Left lobe of liver (tissue), 2 donors: ENCODE data around the gene C9orf152. TPM values are rescaled to one million over a fixed set of nuclear protein-coding genes. Genes with fewer than 3 reads are reported as not detected.

Source experiments
- ATAC-seq: fragments of 200-7000 bp; cut with Tn5 transposase; one replicate; pipeline ENCODE4 v1.9.1; 2020; ENCODE audit warnings: mild to moderate bottlenecking, moderate library complexity
- DNase-seq: peaks from one replicate; pipeline ENCODE4 v3.0.0-alpha.2; 2020; ENCODE audit warnings: low spot score
- total RNA-seq: library from RNA; stranded (reverse); gene quantifications from one replicate; pipeline ENCODE4 v1.2.1, GENCODE V29; 2021
- donor health status: DM: no; HTN: no; CAD: no; lungs with moderate emphysema.
- donor health status: DM: no; HTN: yes; CAD: no.

Gene C9orf152
- total RNA-seq, 1 donor from 2014 or later: 3.0 TPM

DNA sequence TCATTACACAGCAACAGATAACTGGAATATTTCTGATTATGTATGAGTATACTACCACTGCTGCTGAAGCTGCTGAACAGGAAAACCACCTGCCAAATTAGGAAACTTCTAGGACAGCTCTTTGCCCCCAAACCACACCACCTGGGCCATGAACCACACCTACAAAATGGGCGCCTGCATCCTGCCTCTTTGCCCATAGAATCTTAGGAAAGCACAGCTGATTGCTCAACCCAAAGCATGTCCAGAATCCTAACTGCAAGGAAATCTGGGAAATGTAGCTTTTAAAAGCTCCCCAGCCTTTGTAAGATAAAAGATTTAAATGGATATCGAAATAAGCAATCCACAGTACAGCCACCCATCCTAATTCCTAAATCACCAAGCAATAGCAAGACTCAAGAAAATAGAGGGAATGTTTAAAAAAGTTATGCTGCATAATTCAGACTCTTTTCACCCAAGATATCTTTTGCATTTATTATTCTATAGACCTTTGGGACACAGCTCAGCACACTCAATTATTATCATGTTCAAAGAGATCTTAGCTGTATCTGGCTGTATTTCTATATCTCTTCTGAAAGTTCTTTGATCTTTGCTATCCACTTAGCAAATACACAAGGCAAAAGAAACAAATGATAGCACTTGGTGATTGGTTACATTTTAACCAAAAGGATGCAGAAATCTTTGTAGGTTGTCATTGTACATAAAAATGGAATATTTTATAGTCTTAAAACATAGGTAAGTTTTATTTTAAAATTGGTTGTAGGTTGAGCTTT is 6.8 kb upstream of the C9orf152 start:
- ATAC-seq: peak; percentile 52

DNA sequence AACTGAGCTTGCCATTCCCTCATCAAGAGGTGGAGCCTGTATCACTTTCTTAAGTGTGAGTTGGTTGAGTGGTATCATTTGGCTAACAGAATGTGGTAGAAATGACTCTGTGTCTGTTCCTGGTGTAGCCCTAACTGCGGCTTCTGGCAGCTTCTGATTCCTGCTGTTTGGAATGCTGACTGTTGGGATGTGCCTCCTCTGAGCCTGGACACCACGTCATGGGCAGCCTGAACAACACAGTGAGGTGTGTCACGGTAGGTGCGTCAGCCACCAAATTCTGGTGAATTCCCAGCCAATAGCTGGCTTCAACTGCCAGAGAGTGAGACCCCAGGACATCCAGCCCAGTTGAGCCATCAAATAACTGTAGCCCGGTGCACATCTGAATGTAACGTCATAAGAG is 6.1 kb upstream of the C9orf152 start:
- DNase-seq (no peak), ATAC-seq (peak; percentile 44)

More for the DNA sequence above, 6.8 kb upstream of the C9orf152 start:
- no peak for DNase-seq

DNA sequence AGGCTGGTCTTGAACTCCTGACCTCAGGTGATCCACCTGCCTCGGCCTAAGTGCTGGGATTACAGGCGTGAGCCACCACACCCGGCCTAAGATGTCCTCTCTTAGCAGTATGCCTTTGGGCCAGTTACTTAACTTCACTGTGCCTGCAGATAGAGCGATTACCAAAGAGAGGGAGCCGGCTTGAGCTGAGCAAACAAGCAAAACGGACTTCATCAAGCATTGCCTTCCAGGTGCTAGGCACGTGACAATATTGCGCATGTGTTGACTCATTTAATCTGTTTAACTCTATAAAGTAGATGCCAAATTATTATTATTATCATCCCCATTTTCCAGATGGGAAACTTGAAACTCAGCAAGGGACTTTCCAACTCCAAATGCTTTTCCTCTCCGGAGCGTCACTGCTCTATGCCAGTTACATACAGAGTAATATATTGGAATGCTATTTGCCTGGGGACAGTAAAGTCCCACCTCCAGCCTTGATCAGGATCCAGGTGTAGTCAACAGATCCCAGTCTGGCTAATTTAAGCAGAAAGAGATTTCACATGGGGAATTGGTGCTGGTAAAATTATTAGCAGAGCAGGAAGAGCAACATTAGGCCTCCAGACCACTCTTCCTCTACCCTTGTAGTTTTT is 5.6 kb upstream of the C9orf152 start:
- ATAC-seq: peak; percentile 70

DNA sequence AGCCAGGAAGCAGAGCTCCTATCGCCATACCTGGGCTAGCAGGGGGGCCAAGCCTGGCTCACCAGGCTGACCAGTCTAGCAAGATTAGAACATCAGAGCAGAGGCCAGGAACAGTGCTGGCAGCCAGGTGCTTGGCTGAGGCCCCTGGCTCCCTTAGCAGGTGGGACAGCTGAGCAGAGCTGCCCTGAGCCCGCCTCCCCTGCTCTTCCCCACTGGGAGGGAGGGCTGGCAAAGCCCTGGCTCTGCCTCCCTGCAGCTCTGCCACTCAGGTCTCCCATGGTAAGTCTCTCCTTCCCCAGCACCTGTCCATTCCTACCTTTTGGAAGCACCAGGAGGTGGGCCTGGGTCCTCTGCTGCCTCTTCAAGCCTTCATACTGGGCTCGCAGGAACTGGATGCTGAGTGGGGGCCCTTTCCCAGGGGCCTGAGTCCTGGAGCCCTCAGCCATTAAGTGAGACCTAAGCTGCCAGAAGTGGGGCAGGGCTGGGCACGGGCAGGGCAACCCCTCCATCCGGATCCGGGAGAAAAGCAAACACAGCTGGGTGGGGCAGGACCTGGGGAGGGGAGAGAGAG is 803 bp downstream of the C9orf152 start:
- peak; percentile 87 for ATAC-seq
- peak; percentile 87 for DNase-seq

More for the DNA sequence above, 5.6 kb upstream of the C9orf152 start:
- peak; percentile 83 for DNase-seq

DNA sequence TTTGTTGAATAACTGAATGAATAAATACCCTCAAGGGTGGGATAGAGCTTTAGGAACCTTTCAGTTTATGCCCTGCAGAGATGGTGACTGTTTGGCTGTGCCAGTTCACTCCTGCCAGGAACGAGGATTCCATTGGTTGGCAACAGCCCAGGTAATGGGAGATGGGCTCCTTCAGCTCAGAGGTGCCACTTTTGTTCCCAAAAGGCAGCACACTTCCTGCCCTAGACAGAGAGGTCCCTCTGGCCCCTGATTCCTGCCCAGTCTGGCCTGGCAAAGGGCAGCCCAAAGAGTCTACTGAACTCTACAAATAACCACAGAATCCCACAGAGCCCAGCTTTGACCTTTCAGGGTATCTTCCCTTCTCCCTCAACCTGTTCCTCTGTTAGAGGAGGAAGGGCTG is 1.6 kb downstream of the C9orf152 start:
- no peak for DNase-seq
- peak; percentile 10 for ATAC-seq

DNA sequence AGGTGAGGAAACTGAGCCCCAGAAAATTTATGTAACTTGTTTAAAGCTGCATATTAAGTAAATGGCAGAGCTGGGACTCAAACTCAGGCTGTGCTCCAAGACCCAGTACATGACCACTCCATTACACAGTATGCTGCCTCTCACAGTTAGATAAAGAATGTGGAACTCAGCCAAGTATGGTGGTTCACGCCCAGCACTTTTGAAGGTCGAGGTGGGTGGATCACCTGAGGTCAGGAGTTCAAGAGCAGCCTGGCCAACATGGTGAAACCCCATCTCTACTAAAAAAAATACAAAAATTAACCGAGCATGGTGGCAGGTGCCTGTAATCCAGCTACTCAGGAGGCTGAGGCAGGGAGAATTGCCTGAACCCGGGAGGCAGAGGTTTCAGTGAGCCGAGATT is 2.3 kb downstream of the C9orf152 start:
- DNase-seq (peak; percentile 71), ATAC-seq (peak; percentile 30)

DNA sequence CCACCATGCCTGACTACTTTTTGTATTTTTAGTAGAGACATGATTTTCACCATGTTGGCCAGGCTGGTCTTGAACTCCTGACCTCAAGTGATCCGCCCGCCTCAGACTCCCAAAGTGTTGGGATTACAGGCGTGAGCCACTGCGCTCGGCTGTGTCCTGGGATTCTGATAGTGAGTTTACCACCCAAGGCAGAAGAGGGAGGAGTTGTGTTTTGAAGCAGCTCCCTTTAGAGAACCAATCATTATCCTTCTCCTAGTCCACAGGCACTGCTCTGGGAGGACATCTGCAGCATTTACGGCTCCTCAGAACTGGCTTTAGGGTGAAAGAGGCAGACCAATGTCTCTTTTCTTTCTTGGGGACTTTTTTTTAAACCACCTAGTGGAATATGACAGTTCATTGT is 5.7 kb downstream of the C9orf152 start:
- DNase-seq (no peak), ATAC-seq (no peak)

DNA sequence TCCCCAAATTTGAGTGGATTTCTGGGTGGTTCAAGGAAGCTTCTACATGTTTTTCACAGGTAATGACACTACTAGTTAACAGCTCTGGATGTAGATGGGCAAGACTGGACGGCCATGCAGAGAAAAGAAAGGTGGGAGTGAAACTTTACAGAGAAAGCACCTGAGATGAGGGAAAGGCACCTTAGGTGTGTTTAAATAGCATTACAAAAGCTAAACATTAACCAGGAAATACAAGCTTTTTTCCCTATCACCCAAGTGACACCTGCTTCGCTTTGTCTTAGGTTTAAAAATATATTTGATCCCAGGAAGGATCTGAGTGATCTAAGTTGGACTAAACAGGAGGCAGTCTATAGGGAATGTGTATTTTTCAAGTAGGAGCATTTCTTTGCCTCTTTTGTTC is 8.3 kb downstream of the C9orf152 start:
- no peak for DNase-seq
- ATAC-seq: no peak

DNA sequence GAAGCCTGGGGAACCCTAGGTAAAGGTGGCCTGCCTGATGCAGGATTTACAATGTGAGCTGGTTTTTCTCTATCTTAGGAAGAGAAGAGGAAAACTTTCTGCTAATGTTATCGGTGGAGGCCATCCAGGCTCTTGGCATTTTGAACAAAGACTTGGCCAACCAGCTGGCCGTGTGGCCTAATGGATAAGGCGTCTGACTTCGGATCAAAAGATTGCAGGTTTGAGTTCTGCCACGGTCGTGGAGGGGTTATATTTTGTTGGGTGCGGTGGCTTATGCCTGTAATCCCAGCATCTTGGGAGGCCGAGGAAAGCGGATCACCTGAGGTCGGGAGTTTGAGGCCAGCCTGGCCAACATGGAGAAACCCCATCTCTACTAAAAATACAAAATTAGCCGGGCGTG is 9.6 kb downstream of the C9orf152 start:
- DNase-seq: no peak
- no peak for ATAC-seq

DNA sequence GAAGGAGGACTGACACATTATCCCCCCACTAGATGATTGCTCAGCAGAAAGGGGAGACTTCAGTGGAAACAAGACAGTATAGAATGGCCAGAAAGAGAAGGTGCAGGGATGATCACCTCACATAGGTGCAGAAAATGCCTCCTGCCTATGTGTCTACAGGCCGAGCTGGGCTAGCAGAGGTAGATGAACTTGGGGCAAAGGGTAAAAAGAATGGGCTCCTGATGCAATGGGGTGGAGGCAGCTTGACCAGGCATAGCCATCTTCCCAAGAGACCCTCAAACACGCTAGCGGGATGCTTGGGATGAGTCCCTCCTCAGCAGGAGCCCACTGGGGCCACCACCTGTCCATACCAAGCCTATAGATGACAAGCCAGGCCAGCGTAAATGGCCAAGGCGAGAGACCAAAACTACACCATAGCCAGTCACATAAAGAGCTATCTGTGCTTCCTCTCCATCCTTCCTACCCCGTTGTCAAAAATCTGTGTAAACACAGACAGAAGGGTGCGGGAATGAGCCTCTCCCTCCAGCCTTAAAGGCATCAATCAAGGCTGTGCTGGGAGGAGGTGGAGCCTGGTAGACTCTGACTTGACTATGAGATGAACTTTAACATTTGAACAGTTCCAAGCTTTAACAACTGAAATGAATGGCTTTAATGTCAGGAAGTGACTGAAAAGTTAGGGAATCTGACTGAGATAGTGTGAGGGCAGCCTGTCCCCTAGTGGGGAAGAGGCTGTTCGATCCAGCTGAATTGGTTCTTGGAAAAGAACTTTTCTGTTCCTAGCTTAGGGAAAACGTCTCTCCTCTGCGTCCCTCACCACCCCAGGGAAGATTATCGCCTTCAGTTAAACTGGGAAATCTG is 10.4 kb downstream of the C9orf152 start:
- peak; percentile 78 for ATAC-seq
- no peak for DNase-seq

DNA sequence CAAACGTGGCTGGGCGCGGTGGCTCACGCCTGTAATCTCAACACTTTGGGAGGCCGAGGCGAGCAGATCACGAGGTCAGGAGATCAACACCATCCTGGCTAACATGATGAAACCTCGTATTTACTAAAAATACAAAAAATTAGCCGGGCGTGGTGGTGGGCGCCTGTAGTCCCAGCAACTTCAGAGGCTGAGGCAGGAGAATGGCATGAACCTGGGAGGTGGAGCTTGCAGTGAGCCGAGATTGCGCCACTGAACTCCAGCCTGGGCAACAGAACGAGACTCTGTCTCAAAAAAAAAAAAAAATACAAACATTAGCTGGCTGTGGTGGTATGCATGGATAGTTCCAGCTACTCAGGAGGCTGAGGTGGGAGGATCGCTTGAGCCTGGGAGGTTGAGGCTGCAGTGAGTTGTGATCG is 11.9 kb downstream of the C9orf152 start:
- peak; percentile 67 for DNase-seq
- ATAC-seq: peak; percentile 40

DNA sequence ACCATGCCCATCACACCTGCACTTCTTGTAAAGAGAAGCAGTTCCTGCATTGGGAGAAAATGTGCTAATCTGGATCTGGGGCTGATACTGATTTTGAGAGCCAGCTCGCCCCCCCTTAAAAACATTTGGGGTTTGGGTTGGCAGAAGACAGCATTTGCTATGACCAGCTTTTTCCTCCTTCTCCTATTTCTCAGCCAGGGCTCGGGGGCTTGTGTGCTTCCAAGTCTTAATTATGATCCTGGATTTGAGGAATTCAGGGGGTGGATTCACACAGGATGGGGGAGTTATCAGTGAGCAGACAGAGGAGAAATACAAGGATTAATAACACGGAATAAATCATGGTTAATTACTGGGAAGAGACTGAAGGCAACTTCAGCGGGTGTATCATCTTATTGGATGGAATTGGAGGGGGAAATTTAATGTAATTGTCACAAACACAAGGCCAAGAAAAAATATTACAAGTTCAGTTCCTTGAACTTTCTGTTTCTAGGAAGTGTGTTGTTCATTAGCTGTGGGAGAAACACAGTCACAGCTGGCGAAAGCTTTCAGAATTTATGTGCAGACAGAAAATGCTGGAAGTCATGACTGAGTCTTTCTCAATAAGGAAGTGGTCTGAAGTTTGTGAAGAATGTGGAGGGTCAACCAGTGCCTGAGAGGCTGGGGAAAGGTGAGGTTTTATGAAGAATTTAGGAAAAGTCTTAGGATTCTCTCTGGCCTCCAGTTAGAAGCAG is 15.3 kb downstream of the C9orf152 start:
- no peak for DNase-seq
- no peak for ATAC-seq

DNA sequence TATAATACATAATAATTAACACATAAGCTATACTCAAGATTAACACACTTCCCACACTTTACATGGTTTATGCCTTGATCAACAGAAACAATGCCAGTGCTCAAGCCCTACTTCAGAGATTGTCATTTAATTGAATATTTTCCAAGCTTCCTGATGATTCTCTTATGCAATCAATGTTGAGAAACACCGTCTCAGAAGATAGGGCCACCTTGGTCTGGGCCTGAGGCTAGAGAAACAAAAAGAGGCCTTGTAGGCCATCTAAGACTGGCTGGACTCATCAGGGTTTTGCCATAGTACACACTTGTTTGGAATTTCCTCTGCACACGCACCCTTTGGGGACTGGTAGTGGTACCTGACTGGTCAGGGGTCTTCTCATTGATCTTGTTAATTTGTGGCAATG is 16.3 kb downstream of the C9orf152 start:
- no peak for DNase-seq
- no peak for ATAC-seq

DNA sequence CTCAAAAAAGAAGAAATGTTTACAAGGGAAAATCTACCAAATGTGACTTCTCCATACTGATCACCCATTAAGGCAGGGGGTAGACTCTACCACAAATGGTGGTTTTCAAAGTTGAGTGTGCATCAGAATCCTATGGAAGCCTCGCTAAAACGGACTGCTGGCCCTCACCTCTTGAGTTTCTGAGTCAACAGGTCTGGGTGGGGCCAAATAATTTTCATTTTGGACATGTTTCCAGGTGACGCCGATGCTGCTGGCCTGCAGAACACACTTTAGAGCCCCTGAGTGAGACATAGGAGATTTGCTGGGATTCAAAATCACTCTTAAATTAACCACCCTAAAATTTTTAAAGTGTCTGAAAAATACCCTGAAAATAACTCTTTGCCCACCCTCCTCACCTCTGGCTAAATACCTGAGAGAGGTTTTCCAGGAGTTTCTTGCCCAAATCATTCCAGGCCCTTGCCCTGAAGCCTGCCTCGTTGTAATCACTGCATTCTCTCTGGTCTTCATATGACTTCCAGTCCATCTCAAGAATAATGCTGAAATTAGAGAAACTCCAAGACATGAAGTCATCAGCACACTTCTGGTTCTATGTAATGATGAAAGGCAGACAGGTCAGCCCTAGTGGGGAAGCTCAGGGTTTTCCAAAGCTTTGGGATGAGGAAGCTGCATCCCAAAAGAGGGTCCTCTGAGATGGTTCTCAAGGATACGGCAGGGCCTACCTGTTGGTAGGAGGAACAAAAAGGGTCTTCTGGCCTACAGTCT is 18.2 kb downstream of the C9orf152 start:
- no peak for DNase-seq
- ATAC-seq: no peak

DNA sequence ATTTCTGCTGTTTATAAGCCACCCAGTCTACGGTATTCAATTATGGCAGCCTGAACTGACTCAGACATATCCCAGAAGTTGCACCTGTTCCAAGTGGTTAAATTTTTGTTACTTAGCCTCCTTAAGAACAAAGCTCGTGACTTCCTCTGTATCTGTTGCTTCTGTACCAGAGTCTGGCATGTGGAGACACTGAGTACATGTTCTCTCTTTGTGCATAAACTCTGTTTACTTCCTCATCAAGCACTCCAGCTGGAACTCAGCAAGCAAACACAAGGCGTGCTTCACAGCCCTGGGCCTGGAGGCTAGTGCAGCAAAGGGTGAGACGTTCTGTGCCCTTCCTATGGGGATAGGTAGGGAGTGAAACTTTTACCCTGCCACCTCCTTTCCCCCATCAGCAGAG is 19.0 kb downstream of the C9orf152 start:
- DNase-seq (peak; percentile 77), ATAC-seq (peak; percentile 96)

DNA sequence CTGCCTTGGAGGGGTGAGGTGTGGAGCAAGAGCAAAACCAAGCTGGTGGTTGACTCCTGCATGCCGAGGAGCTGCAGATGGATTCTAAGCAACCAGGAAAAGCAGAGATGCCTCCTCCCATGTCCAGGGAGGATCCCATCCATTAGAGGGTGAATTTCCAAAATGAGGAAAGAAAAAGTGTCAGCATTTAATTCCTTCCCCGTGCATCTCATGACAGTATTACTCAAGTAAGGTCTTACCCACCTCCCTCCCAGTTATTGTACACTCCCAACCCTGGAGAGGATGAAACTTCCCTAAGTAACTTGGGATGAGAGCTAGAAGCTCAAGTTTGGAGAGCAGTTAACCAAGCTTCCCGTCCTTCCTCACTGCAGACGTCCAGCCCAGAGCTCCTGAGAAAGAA is 19.9 kb downstream of the C9orf152 start:
- DNase-seq (no peak), ATAC-seq (no peak)

DNA sequence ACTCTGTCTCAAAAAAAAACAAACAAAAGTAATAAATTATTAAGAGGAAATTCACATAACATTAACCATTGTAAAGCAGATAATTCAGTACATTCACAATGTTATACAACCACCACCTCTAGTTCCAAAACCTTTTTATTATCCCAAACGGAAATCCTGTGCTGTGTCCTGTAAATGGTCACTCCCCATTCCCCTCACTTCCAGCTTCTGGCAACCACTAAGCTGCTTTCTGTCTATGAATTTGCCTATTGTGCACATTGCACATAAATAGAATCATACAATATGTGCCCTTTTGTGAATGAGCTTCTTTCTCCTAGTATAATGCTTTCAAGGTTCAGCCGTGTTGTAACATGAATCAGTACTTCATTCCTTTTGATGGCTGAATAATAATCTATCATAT is 20.8 kb downstream of the C9orf152 start:
- DNase-seq (no peak), ATAC-seq (no peak)

DNA sequence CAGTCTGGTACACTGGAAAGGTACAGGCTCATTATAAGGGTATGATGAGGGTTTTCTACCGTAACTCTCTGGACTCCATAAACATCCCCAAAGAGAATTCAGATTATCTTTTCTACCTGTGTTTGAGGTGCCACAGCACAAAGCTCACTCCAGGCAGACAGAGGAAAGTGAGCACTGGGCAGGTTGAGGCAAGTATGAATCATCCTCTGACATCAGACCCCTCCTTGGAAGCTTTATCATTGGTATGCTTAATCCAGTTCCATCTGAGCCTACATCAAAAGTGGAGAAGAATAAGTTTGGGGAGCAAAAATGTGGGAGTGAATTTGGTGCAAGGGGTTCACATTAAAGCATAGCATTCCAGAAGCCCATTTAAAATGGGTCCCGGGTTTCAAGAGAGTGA is 21.7 kb downstream of the C9orf152 start:
- DNase-seq (no peak), ATAC-seq (no peak)

DNA sequence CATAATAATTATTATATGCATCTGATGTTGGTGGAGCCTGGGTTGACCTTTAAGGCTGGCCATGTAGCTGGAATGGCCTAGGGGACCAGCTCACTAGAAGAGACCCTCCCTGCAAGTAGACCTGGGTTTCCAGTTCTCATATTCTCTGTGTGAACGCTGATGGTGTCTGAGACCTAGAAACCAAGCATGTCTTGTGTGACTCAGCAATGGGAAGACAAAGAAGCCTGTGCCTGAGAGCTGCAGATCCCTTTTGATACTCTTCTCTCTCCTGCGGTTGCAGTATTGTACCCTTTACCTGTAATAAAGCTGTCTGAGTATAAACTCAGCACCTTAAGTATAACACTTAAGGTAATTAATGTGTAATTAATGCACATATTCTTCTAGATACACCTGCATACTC is 22.2 kb downstream of the C9orf152 start:
- DNase-seq (no peak), ATAC-seq (no peak)
